Adrenal gland (tissue), 12 donors: Measurements from ENCODE around the gene CCDC93. TPM values are rescaled to one million over a fixed set of nuclear protein-coding genes. Genes with fewer than 3 reads are reported as not detected.

ENCODE experiments used
- DNase-seq, 7 donors: peaks; one replicate each; pipeline ENCODE4 v3.0.0-alpha.2; 2019 to 2020
- H3K27ac ChIP-seq, 5 donors: fragments of 200-600 bp; sonication (generic) in 4 of 5; 1 replicate in 3 of 5; 2 replicates in 2 of 5; pipeline versions ENCODE4 v1.5.1 to v1.8.0; 2016 to 2020; ENCODE audit warnings: mild to moderate bottlenecking in 1 of 5
- H3K27me3 ChIP-seq: fragments of 200-600 bp; 2 replicates; pipeline ENCODE4 v1.8.0; 2021
- H3K36me3 ChIP-seq, 2 donors: fragments of 200-600 bp; replicated peaks in 1 of 2; 1 replicate in 1 of 2; 2 replicates in 1 of 2; pipeline versions ENCODE4 v1.5.1 to v1.8.0; 2018 to 2022
- H3K4me1 ChIP-seq, 2 donors: fragments of 200-600 bp; replicated peaks in 1 of 2; 1 replicate in 1 of 2; 2 replicates in 1 of 2; pipeline versions ENCODE4 v1.5.1 to v1.8.0; 2018 to 2021
- H3K4me3 ChIP-seq, 4 donors: fragments of 200-600 bp; sonication (generic) in 3 of 4; one replicate each; pipeline ENCODE4 v1.5.1; 2016 to 2018
- H3K9me3 ChIP-seq, 3 donors: fragments of 200-600 bp; sonication (generic) in 1 of 3; replicated peaks in 1 of 3; 1 replicate in 2 of 3; 2 replicates in 1 of 3; pipeline versions ENCODE4 v1.5.1 to v1.8.0; 2016 to 2021
- POLR2A ChIP-seq, 2 donors: fragments of 450-650 bp; IDR thresholded peaks; one replicate each; pipeline ENCODE4 v1.6.1; 2017; ENCODE audit warnings: antibody characterized with exemption in 2 of 2, mild to moderate bottlenecking in 2 of 2, moderate library complexity in 1 of 2
- WGBS, 4 donors: extraction: QIAGEN DNeasy Blood & Tissue Kit in 2 of 4; methylation state at CpG; one replicate each; pipeline versions ENCODE4 v1.1.5 to v1.1.7; 2013 to 2017; 5-methylcytosine and 5-hydroxymethylcytosine counted together
- intact Hi-C, 2 donors: fragments of 100-400 bp; cut with DNase I; formaldehyde crosslinking; loops; one replicate each; pipeline versions ENCODE4 v1.14.1 to v1.15.0; 2022 to 2023
- polyA plus RNA-seq, 3 donors: library from polyadenylated mRNA; stranded (reverse); fragments of 200-250 nt in 2 of 3; fragments of 350-450 nt in 1 of 3; fragmentation: Illumina TruSeq in 1 of 3; extraction: RNeasy Lipid Tissue Mini Kit (QIAGEN cat#74804) in 1 of 3; gene quantifications; one replicate each; pipeline ENCODE4 v1.2.3, GENCODE V29; 2013 to 2014
- small RNA-seq, 2 donors: library from RNA; depleted of rRNA; stranded (forward); fragments of <200 nt; gene quantifications; one replicate each; pipeline ENCODE3, GENCODE V24; 2016
- total RNA-seq, 9 donors: library from RNA; depleted of rRNA in 4 of 9; stranded (reverse); fragments of >200 nt in 4 of 9; fragments of 120-200 nt in 1 of 9; fragmentation: NEBNext Ultra II Directional in 1 of 9; extraction: Animal tissue kit (Norgen Biotek cat#: 25700) in 1 of 9; gene quantifications; one replicate each; pipeline versions ENCODE4 v1.1.0 to v1.2.4, GENCODE V29; 2013 to 2023
- TF ChIP-seq, protein P1 (sequence below), 6 experiments: fragments of 450-650 bp in 4 of 6; fragments of 200-600 bp in 2 of 6; sonication (generic) in 1 of 6; IDR thresholded peaks; 1 replicate in 5 of 6; 2 replicates in 1 of 6; pipeline versions ENCODE4 v1.5.1 to v1.8.0; 2016 to 2021; ENCODE audit warnings: antibody characterized with exemption in 6 of 6, mild to moderate bottlenecking in 2 of 6, moderate library complexity in 1 of 6
- donor health status: healthy with polysubstance abuse.
- donor health status: Bipolar disorder and iron deficiency.
- donor health status: DM: yes; HTN: yes; CAD: no.
- donor health status: DM: no; HTN: no; CAD: no.
- donor health status: DM: no; HTN: no; CAD: no.
- donor health status: DM: yes; HTN: yes; CAD: no.

CCDC93 gene
- total and polyA plus RNA-seq, 12 donors, result 10.9 to 50.6 (median 33.8) TPM

GRCh38 chr2:117879003-117879402 is 134.9 kb downstream of the CCDC93 start:
- Histone ChIP-seq H3K4me3 (no peak overlapping the region), H3K9me3 (no peaks in the 10 kb centered on the region), H3K27ac (no peak overlapping the region), H3K27me3 (peaks cover 3% of the 10 kb centered on the region), H3K36me3 (no peaks in the 10 kb centered on the region), H3K4me1 (no peaks in the 10 kb centered on the region)
- intact Hi-C loops, result no loop called here
- 78 to 92% (median 85%) methylated on average over 1 to 2 of the region's 2 CpGs for WGBS, 4 donors
- no peak for DNase-seq
- TF ChIP-seq, protein P1, sequence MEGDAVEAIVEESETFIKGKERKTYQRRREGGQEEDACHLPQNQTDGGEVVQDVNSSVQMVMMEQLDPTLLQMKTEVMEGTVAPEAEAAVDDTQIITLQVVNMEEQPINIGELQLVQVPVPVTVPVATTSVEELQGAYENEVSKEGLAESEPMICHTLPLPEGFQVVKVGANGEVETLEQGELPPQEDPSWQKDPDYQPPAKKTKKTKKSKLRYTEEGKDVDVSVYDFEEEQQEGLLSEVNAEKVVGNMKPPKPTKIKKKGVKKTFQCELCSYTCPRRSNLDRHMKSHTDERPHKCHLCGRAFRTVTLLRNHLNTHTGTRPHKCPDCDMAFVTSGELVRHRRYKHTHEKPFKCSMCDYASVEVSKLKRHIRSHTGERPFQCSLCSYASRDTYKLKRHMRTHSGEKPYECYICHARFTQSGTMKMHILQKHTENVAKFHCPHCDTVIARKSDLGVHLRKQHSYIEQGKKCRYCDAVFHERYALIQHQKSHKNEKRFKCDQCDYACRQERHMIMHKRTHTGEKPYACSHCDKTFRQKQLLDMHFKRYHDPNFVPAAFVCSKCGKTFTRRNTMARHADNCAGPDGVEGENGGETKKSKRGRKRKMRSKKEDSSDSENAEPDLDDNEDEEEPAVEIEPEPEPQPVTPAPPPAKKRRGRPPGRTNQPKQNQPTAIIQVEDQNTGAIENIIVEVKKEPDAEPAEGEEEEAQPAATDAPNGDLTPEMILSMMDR (IDR thresholded peaks at IDR 0.05), result no peak
- no peak for TF ChIP-seq POLR2A (IDR thresholded peaks at IDR 0.05)

GRCh38 chr2:117875786-117876185 is 138.1 kb downstream of the CCDC93 start:
- Histone ChIP-seq H3K9me3 (no peaks in the 10 kb centered on the region), H3K27ac (no peak overlapping the region), H3K4me1 (no peaks in the 10 kb centered on the region), H3K27me3 (peaks cover 3% of the 10 kb centered on the region), H3K4me3 (no peak overlapping the region), H3K36me3 (no peaks in the 10 kb centered on the region)
- intact Hi-C loops, result no loop called here
- WGBS, 4 donors, result 33 to 67% (median 40%) methylated on average over 1 of the region's 1 CpG
- no peak for TF ChIP-seq POLR2A (IDR thresholded peaks at IDR 0.05)
- TF ChIP-seq, protein P1 (IDR thresholded peaks at IDR 0.05), result no peak
- DNase-seq, result no peak

Small RNA genes within 50 kb of the gene (small RNA-seq; reads per million reads assigned to genes)
- gene RN7SL111P, result 0 reads per million in 2 donors

Other genes starting within 250 kb of the CCDC93 start
- gene DDX18, start 199.4 kb downstream of the CCDC93 start, total RNA-seq, result 10 to 100 TPM; 19.8 to 52.5 (median 39.9) TPM
- 10 to 100 TPM; 15.9 to 69.3 (median 39.7) TPM for gene DDX18, start 199.4 kb downstream of the CCDC93 start, polyA plus RNA-seq
- gene INSIG2, start 74.4 kb upstream of the CCDC93 start, total RNA-seq, result 10 to 100 TPM in 5 of 9 donors, 1 to 10 TPM in 4; 5.1 to 18.2 (median 10.3) TPM
- gene INSIG2, start 74.4 kb upstream of the CCDC93 start, polyA plus RNA-seq, result 10 to 100 TPM in 1 of 3 donors, 1 to 10 TPM in 2; 5.1 to 17.9 (median 6.8) TPM